Central memory CD4-positive, alpha-beta T cell (primary cell): ENCODE results near the gene MRPL27.
"Not testable (repeated sequence)": the region's sequence is repeated elsewhere in the genome, so short reads cannot be mapped to it uniquely, and the experiment has no call there.

ENCODE experiments used
- DNase-seq: peaks from one replicate; pipeline ENCODE4 v3.0.0; 2022

Gene MRPL27

DNA sequence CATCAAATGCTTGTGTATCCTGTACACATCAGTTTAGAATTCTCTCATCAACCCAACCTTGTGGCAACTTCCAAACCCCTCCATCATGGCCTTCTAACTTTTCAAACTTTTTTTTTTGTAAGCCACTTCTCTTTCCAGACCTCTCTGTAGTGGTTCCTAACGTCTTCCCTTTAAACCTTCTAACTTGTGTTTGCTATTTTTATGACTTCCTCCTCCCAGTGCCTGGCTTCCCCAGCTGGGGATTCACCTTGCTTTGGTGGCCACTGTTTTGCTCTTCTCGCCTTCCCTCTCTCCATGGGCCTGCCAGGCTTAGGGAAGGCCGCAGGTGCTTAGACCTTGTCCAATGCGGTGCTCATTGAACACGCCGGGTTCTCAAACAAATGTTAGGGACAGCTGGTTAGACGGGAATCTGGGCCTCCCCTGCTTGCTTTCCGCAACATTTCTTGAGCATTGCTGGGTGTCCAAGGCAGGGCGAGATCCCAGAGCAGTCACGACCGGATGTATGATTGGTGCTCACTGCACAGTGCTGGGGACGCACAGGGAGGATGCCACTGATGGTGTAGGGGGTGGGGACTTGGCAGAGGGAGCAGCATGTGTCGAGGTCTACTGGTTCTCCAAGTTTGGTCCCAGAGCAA lies 28.1 kb downstream of the MRPL27 start:
- no peak for DNase-seq

- DNase-seq, result no peak
These were observed 33.6 kb downstream of the MRPL27 start for GRCh38 chr17:50339381-50339780.

DNA sequence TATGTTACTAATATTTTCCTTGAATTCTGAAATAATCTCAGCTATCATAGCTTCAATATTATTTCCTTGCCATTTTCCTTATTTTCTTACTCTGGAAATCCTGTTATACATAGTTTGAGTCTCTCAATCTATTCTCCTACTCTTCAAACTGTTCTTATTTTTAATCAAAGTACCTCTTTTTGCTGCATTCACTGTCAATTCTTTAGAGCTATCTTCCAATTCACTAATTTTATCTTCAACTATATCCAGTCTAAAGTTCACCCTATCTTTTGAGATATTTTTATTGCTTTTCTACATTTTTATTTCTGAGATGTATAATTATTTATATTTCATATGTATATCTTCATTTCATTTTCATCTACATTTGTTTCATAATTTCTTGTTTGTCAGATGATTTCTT lies 34.3 kb downstream of the MRPL27 start:
- DNase-seq, result no peak

- no peak for DNase-seq
These were observed 35.0 kb downstream of the MRPL27 start for GRCh38 chr17:50337956-50338355.

- not testable (repeated sequence) for DNase-seq
These were observed 39.5 kb downstream of the MRPL27 start for GRCh38 chr17:50333291-50334057.

DNA sequence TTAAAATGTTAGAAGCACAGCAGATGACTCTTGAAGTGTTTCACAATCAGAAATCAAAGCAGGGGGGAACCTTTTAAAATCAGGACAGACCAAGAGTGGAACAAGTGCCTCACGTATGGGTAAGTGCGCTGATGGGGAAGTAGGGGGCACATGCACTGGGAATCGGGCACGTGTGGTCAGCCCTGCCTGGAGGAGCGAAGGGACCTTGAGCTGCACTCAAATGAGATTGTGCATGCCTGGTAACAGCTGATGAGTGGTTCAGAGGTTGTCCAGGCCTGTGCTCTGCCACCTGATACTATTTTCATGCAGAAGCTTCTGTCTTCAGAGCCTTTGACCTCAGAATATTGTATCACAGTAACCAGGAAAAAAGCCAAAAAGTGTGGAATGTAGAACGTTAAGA lies 40.8 kb downstream of the MRPL27 start:
- DNase-seq, result no peak

DNA sequence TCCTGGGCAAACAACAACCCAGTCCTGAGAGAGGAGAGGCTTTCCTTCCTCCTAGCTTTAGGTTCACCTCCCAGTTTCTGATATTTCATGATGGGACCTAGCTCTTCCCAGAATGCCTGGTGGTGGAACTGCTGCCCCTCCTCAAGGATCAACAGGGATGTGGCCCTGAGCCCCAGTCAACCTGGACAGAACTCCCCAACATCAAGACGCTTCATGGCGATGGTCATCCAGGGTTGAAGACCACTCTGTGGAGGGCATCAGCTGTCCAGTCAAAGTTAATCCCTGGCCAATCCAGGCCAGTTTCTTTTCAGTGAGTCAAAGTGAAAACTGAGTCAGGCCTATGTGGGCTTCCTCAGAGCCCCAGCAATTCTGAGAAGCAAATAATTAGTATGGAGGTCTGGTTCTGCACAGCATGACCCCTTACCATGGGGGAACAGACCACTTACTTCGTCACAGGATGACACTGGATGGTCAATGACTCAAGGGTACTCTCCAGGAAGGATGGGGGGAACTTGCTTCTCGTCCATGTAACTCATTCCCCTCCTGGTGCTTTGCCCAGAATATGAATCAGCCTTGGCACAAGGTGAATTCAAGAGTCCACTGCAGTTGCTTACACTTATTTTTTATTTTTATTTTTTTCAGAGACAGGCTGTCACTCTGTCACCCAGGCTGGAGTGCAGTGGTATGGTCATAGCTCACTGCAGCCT lies 41.7 kb downstream of the MRPL27 start:
- DNase-seq, result no peak

DNA sequence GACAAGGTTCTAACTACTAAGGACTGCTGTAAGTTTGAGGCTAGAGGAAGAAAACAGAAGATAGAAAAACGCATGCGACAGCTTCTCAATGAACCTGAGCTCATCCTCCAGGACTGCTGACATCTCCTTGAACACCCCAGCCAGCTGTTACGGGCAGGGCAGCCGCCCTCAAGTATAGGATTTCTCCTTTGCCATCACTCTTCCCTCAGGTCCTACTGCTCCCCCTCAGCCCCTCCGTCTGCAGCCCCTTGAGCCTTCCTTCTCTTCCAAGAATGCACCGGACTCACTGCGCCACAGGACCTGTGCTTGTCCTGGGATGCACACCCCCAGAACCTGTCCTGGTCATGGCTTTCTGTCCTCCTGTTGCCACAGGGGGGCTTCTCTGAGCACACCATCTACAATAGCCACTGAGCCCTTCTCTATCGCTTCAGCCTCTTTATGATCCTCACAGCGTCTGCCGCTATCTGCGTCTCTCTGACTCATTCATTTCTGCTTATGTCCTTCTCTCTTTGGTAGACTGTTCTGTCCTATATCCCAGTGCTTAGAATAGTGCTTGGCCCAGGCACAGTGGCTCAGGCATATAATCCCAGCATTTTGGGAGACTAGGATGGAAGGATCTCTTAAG lies 42.7 kb downstream of the MRPL27 start:
- DNase-seq, result no peak

DNA sequence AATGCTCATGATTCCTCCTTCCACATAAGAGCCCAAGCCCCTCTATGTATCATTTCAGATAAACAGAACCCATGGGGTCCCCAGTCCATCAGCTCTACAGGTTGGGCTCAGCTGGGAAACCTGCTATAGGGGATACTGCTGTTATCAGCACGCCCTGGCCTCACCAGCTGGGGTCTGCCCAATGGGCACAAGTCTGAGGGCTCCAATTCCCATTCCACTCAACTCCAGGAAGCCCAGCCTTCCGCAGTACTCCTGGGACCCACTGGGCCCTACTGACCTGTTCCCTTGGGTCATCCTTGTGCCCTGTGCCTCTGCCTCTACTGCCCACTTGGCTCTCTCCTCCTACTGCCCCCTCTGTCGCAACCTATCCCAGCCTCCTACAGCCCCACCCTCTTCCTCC lies 43.3 kb downstream of the MRPL27 start:
- DNase-seq, result no peak

DNA sequence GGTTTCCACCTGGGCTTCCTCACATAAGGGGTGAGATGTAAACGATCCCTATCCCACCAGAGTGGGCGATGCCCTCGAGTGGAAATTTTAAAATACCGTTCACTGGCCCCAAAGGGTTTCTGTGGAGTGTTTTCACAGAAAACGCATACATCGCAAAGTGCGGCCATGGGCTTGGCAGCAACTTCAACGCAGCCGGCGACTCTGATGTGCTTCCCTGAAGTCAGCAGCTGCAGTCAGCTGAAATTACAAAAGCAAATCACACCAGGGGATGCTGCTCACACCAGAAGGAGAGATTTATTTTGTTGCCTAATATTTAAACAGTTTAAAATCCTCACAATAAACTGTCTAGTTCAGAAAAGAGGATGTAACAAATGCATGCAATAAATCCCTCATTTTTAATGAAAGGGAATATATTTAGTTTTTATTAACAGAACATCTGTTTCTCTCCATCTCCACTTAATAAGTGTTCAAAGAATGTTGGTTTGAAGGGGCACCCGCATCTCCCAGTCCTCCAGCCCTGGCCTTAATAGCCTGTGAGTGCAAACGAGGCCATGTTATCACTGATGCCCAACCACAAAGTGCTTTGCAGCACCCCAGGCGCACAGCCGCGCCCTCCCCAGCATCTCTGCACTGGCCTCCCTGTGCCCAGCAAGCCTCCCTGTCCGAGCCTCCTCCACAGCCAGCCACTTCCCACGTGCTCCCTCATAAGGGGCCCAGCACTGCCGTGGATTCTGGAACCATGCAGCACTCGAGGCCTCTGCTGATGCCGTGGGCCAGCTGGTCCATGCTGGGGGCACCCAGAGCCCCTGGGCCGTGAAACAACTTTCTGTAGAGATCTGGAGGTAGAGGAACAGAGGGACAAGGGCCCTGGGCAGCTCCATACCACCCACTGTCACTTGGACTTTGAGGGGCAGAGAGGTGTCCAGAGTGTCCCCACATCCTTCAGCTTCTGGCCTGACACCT lies 44.3 kb downstream of the MRPL27 start:
- DNase-seq, result no peak

DNA sequence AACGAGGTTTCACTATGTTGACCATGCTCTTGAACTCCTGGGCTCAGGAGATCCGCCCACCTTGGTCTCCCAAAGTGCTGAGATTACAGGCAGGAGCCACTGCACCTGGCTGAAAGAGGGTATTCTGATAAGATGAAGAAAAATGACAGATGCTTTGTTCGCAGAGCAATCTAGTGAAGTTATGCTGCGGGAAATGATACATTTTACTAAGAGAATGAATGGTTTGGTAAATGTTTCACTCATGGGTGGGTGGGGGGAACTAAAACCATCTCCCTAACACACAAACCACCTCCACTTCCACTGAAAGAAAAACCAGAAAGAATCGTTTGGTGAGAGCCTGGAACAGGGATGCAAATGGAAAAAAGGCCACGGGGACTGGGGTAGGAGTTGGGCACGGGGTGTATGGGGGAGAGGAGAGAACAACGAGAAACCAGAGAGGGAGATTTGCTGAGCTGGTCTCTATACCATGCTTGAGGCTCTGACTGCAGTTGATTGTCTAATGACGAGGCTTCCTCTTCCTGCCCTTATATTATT lies 46.1 kb downstream of the MRPL27 start:
- no peak for DNase-seq

- no peak for DNase-seq
These were observed 47.1 kb downstream of the MRPL27 start for GRCh38 chr17:50325906-50326305.

- DNase-seq, result no peak
These were observed 49.9 kb downstream of the MRPL27 start for GRCh38 chr17:50323060-50323459.

GRCh38 chr17:50322271-50322670 lies 50.7 kb downstream of the MRPL27 start:
- DNase-seq, result no peak

- DNase-seq, result no peak
These were observed 53.5 kb downstream of the MRPL27 start for GRCh38 chr17:50319306-50320004.

- no peak for DNase-seq
These were observed 54.3 kb downstream of the MRPL27 start for GRCh38 chr17:50318501-50319285.
